Sigmoid colon (tissue), 7 donors: ENCODE measurements around the gene C1orf21. TPM values are rescaled to one million over a fixed set of nuclear protein-coding genes. Genes with fewer than 3 reads are reported as not detected.

Experiments
- DNase-seq: peaks from one replicate; pipeline ENCODE4 v3.0.0-alpha.2; 2019
- H3K27ac ChIP-seq, 4 donors: fragments of 200-600 bp; sonication (generic); one replicate each; pipeline ENCODE4 v1.5.1; 2016 to 2019; ENCODE audit warnings: mild to moderate bottlenecking in 1 of 4
- H3K27me3 ChIP-seq, 3 donors: fragments of 200-600 bp; sonication (generic); one replicate each; pipeline ENCODE4 v1.5.1; 2019; ENCODE audit warnings: mild to moderate bottlenecking in 1 of 3
- H3K36me3 ChIP-seq, 4 donors: fragments of 200-600 bp; sonication (generic); one replicate each; pipeline ENCODE4 v1.5.1; 2016 to 2019
- H3K4me1 ChIP-seq, 4 donors: fragments of 200-600 bp; sonication (generic); one replicate each; pipeline ENCODE4 v1.5.1; 2017 to 2019
- H3K4me3 ChIP-seq, 4 donors: fragments of 200-600 bp; sonication (generic); one replicate each; pipeline ENCODE4 v1.5.1; 2017 to 2019; ENCODE audit warnings: mild to moderate bottlenecking in 2 of 4, moderate library complexity in 1 of 4
- H3K9me3 ChIP-seq, 4 donors: fragments of 200-600 bp in 3 of 4; sonication (generic) in 3 of 4; one replicate each; pipeline versions ENCODE4 v1.5.1 to v1.6.1; 2013 to 2019
- CTCF ChIP-seq, 4 experiments: fragments of 450-650 bp in 3 of 4; fragments of 200-600 bp in 1 of 4; IDR thresholded peaks; one replicate each; pipeline ENCODE4 v1.5.1; 2016 to 2019; ENCODE audit warnings: antibody characterized with exemption in 4 of 4, mild to moderate bottlenecking in 3 of 4, moderate library complexity in 2 of 4
- EP300 ChIP-seq, 4 donors: sonication (generic); formaldehyde crosslinking; IDR thresholded peaks; one replicate each; pipeline ENCODE4 v1.6.1; 2017; ENCODE audit warnings: antibody characterized with exemption in 4 of 4
- POLR2A ChIP-seq, 2 donors: fragments of 450-650 bp; IDR thresholded peaks; one replicate each; pipeline ENCODE4 v1.6.1; 2016; ENCODE audit warnings: antibody characterized with exemption in 2 of 2, mild to moderate bottlenecking in 2 of 2, moderate library complexity in 2 of 2
- POLR2AphosphoS5 ChIP-seq, 4 donors: sonication (generic); formaldehyde crosslinking; IDR thresholded peaks; one replicate each; pipeline ENCODE4 v1.6.1; 2017; ENCODE audit warnings: antibody characterized with exemption in 4 of 4
- WGBS, 2 donors: extraction: QIAGEN DNeasy Blood & Tissue Kit; methylation state at CpG; one replicate each; pipeline ENCODE4 v1.1.7; 2013; 5-methylcytosine and 5-hydroxymethylcytosine counted together
- intact Hi-C: fragments of 100-400 bp; cut with DNase I; formaldehyde crosslinking; loops from one replicate; pipeline ENCODE4 v1.15.1; 2023
- polyA plus RNA-seq, 3 donors: library from polyadenylated mRNA; stranded (reverse); fragments of 200-250 nt; gene quantifications; one replicate each; pipeline ENCODE4 v1.2.3, GENCODE V29; 2013
- total RNA-seq, 4 donors: library from RNA; depleted of rRNA; stranded (reverse); fragments of >200 nt; gene quantifications; one replicate each; pipeline ENCODE4 v1.1.0, GENCODE V29; 2016
- donor health status: healthy with polysubstance abuse.
- donor health status: Bipolar disorder and iron deficiency.
- donor health status: healthy.

C1orf21 gene
- total and polyA plus RNA-seq, 7 donors, result 39.5 to 109 (median 80.0) TPM

- no peak overlapping the region for H3K27ac ChIP-seq
- no peaks in the 10 kb centered on the region for H3K27me3 ChIP-seq
- no peak for DNase-seq
- no peaks in the 10 kb centered on the region for H3K9me3 ChIP-seq
- peaks cover 0 to 10% (median 0%) of the 10 kb centered on the region in 4 donors for H3K4me1 ChIP-seq
- 65 to 84% methylated on average over 1 of the region's 1 CpG for WGBS, 2 donors
- TF ChIP-seq POLR2AphosphoS5 (IDR thresholded peaks at IDR 0.05) (no peak), CTCF (IDR thresholded peaks at IDR 0.05) (no peak), EP300 (IDR thresholded peaks at IDR 0.05) (no peak), POLR2A (IDR thresholded peaks at IDR 0.05) (no peak)
- H3K36me3 ChIP-seq, result no peaks in the 10 kb centered on the region
- intact Hi-C loops, result loop anchor here (10.0 kb wide), 1 partner anchor 185 kb away; no protein-coding TSS in a partner anchor
- H3K4me3 ChIP-seq, result no peak overlapping the region
Measured at GRCh38 chr1:184669391-184669790, 282.6 kb downstream of the C1orf21 start.

GRCh38 chr1:184672013-184672726 is 285.3 kb downstream of the C1orf21 start:
- 74% methylated on average over 9 of the region's 9 CpGs for WGBS, 2 donors

GRCh38 chr1:184673305-184673704 is 286.5 kb downstream of the C1orf21 start:
- 83 to 86% methylated on average over 9 of the region's 9 CpGs for WGBS, 2 donors
- Histone ChIP-seq H3K27ac (no peak overlapping the region), H3K9me3 (no peaks in the 10 kb centered on the region), H3K36me3 (no peaks in the 10 kb centered on the region), H3K4me3 (no peak overlapping the region), H3K4me1 (no peaks in the 10 kb centered on the region), H3K27me3 (no peaks in the 10 kb centered on the region)
- no peak for DNase-seq
- intact Hi-C loops, result no loop called here
- TF ChIP-seq POLR2A (IDR thresholded peaks at IDR 0.05) (no peak), POLR2AphosphoS5 (IDR thresholded peaks at IDR 0.05) (no peak), EP300 (IDR thresholded peaks at IDR 0.05) (no peak), CTCF (IDR thresholded peaks at IDR 0.05) (no peak)

More at GRCh38 chr1:184672013-184672726, 285.3 kb downstream of the C1orf21 start:
- TF ChIP-seq POLR2AphosphoS5 (IDR thresholded peaks at IDR 0.05), result no peak
- no peak for TF ChIP-seq POLR2A (IDR thresholded peaks at IDR 0.05)
- no peak for TF ChIP-seq EP300 (IDR thresholded peaks at IDR 0.05)
- no peak for TF ChIP-seq CTCF (IDR thresholded peaks at IDR 0.05)
- intact Hi-C loops, result no loop called here
- DNase-seq, result no peak
- Histone ChIP-seq H3K27me3 (no peaks in the 10 kb centered on the region), H3K27ac (no peak overlapping the region), H3K36me3 (no peaks in the 10 kb centered on the region), H3K9me3 (no peaks in the 10 kb centered on the region), H3K4me3 (no peak overlapping the region), H3K4me1 (no peaks in the 10 kb centered on the region)

GRCh38 chr1:184677344-184677743 is 290.5 kb downstream of the C1orf21 start:
- H3K9me3 ChIP-seq, result peaks cover 0 to 6% (median under 1%) of the 10 kb centered on the region in 4 donors
- no peaks in the 10 kb centered on the region for H3K27me3 ChIP-seq
- no peak for DNase-seq
- intact Hi-C loops, result no loop called here
- no peak overlapping the region for H3K27ac ChIP-seq
- TF ChIP-seq POLR2A (IDR thresholded peaks at IDR 0.05) (no peak), EP300 (IDR thresholded peaks at IDR 0.05) (no peak), CTCF (IDR thresholded peaks at IDR 0.05) (no peak), POLR2AphosphoS5 (IDR thresholded peaks at IDR 0.05) (no peak)
- no peaks in the 10 kb centered on the region for H3K4me1 ChIP-seq
- H3K36me3 ChIP-seq, result no peaks in the 10 kb centered on the region
- no peak overlapping the region for H3K4me3 ChIP-seq
